Measurements from ENCODE around the gene LUZP1. TPM values are rescaled to one million over a fixed set of nuclear protein-coding genes. Genes with fewer than 3 reads are reported as not detected.

Gene LUZP1
- total and polyA plus RNA-seq, 10 donors = 1.7 to 51.6 (median 31.6) TPM

GRCh38 chr1:23090056-23090455, 78.6 kb downstream of the LUZP1 start:
- Histone ChIP-seq H3K4me1 (no peaks in the 10 kb centered on the region), H3K27me3 (replicated peaks in 1 of 7) (no peaks in the 10 kb centered on the region), H3K27ac (no peak overlapping the region), H3K36me3 (peaks cover 4 to 95% (median 71%) of the 10 kb centered on the region in 6 donors), H3K9me3 (no peaks in the 10 kb centered on the region), H3K4me3 (no peak overlapping the region)
- TF ChIP-seq, protein P1, sequence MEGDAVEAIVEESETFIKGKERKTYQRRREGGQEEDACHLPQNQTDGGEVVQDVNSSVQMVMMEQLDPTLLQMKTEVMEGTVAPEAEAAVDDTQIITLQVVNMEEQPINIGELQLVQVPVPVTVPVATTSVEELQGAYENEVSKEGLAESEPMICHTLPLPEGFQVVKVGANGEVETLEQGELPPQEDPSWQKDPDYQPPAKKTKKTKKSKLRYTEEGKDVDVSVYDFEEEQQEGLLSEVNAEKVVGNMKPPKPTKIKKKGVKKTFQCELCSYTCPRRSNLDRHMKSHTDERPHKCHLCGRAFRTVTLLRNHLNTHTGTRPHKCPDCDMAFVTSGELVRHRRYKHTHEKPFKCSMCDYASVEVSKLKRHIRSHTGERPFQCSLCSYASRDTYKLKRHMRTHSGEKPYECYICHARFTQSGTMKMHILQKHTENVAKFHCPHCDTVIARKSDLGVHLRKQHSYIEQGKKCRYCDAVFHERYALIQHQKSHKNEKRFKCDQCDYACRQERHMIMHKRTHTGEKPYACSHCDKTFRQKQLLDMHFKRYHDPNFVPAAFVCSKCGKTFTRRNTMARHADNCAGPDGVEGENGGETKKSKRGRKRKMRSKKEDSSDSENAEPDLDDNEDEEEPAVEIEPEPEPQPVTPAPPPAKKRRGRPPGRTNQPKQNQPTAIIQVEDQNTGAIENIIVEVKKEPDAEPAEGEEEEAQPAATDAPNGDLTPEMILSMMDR (IDR thresholded peaks at IDR 0.05 in 8 of 11, conservative IDR thresholded peaks at IDR 0.05 in 3 of 11) = no peak
- TF ChIP-seq POLR2AphosphoS5 (IDR thresholded peaks at IDR 0.05) (no peak), POLR2A (IDR thresholded peaks at IDR 0.05) (no peak)
- DNase-seq = no peak
- intact Hi-C loops (cut with DNase I; ENCODE audit: low total_unique reads) = no loop called here
- WGBS, 5 donors = 93 to 100% (median 100%) methylated on average over 1 of the region's 1 CpG

DNA sequence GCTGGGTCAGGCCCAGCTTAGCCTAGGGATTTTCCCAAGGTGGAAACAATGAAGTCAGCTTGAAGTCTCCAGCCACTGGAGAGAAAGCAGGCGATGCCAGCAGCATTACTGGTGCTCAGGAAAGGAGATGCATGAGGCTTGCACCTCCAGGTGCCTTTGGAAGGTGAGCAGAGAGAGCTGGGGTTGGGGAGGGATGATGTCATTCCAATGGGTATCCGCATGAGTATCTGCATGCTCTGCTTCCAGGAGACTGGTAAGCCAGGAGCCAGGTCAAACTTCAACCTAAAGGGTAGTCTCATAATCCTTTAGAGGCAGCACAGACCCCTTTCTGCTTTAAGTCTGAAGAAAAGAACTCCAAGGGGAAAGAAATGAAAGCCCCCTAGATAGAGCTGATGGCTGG, 80.6 kb downstream of the LUZP1 start:
- H3K4me3 ChIP-seq = no peak overlapping the region
- no peaks in the 10 kb centered on the region for H3K27me3 ChIP-seq (replicated peaks in 1 of 7)
- H3K4me1 ChIP-seq = peaks cover 0 to 10% (median 0%) of the 10 kb centered on the region in 6 donors
- 84 to 100% (median 94%) methylated on average over 2 of the region's 2 CpGs for WGBS, 5 donors
- TF ChIP-seq POLR2A (IDR thresholded peaks at IDR 0.05) = no peak
- no peak for TF ChIP-seq POLR2AphosphoS5 (IDR thresholded peaks at IDR 0.05)
- no peak overlapping the region for H3K27ac ChIP-seq
- no peaks in the 10 kb centered on the region for H3K9me3 ChIP-seq
- H3K36me3 ChIP-seq = peaks cover 4 to 100% (median 75%) of the 10 kb centered on the region in 6 donors
- intact Hi-C loops (cut with DNase I; ENCODE audit: low total_unique reads) = loop anchor here (10.0 kb wide), 1 partner anchor 113 kb away; the partner anchor contains the start of gene LACTBL1
- no peak for DNase-seq

DNA sequence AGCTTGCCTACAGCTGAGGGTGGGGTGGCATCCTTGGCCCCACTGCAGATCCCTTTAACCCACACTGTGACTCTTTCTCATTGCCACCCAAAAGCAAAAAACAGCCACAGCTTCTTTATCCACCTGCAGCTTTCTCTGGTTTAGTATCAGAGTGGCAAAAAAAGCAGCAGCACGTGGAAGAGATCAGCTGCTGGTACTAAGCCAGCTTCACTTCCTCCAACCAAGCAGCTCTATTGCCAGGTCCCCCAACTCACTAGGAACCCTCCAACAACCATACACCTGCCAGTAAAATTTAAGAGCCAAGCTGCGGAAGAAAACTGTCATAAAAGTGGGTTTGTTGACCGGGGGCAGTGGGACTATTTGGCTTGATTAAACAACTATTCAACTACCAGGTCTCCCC, 83.0 kb downstream of the LUZP1 start:
- DNase-seq = no peak
- Histone ChIP-seq H3K36me3 (peaks cover 0 to 100% (median 71%) of the 10 kb centered on the region in 6 donors), H3K27ac (no peak overlapping the region), H3K27me3 (replicated peaks in 1 of 7) (no peaks in the 10 kb centered on the region), H3K4me1 (peaks cover 0 to 10% (median 0%) of the 10 kb centered on the region in 6 donors), H3K9me3 (no peaks in the 10 kb centered on the region), H3K4me3 (no peak overlapping the region)
- intact Hi-C loops (cut with DNase I; ENCODE audit: low total_unique reads) = loop anchor here (10.0 kb wide), 1 partner anchor 111 kb away; the partner anchor contains the start of gene LACTBL1
- WGBS, 5 donors = 68 to 76% (median 70%) methylated on average over 3 of the region's 3 CpGs
- TF ChIP-seq, protein P1 (IDR thresholded peaks at IDR 0.05 in 8 of 11, conservative IDR thresholded peaks at IDR 0.05 in 3 of 11) = no peak
- TF ChIP-seq POLR2A (IDR thresholded peaks at IDR 0.05) = no peak
- no peak for TF ChIP-seq POLR2AphosphoS5 (IDR thresholded peaks at IDR 0.05)

DNA sequence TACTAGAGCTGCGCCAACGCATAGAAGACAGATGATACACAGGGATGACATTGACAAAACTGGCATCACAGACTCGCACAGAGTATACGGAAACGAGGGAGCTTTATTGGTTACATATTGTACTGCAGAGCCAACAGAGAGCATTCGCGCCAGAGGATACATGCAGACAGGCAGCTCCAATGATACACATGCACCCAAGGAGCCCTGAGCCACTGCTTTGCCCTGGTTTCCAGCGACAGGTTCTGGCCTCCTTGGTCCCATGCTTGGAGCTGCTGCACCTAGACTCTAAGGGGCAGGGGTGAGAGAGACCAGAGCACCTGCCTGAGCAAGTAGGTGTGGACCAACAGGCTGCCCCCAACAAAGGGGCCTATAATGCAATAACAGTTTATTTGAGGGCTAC, 83.8 kb downstream of the LUZP1 start:
- H3K4me1 ChIP-seq = peaks cover 0 to 10% (median 0%) of the 10 kb centered on the region in 6 donors
- H3K9me3 ChIP-seq = no peaks in the 10 kb centered on the region
- H3K27ac ChIP-seq = no peak overlapping the region
- H3K4me3 ChIP-seq = no peak overlapping the region
- H3K36me3 ChIP-seq = peaks cover 0 to 100% (median 78%) of the 10 kb centered on the region in 6 donors
- TF ChIP-seq, protein P1 (IDR thresholded peaks at IDR 0.05 in 8 of 11, conservative IDR thresholded peaks at IDR 0.05 in 3 of 11) = no peak
- no peak for TF ChIP-seq POLR2A (IDR thresholded peaks at IDR 0.05)
- TF ChIP-seq POLR2AphosphoS5 (IDR thresholded peaks at IDR 0.05) = no peak
- intact Hi-C loops (cut with DNase I; ENCODE audit: low total_unique reads) = loop anchor here (10.0 kb wide), 1 partner anchor 110 kb away; the partner anchor contains the start of gene LACTBL1
- DNase-seq = no peak
- whole genome bisulfite sequencing, 5 donors = 90 to 97% (median 95%) methylated on average over 7 to 8 of the region's 8 CpGs
- H3K27me3 ChIP-seq (replicated peaks in 1 of 7) = no peaks in the 10 kb centered on the region
